ENCODE measurements around the gene GRID2.

The GRID2 gene

DNA sequence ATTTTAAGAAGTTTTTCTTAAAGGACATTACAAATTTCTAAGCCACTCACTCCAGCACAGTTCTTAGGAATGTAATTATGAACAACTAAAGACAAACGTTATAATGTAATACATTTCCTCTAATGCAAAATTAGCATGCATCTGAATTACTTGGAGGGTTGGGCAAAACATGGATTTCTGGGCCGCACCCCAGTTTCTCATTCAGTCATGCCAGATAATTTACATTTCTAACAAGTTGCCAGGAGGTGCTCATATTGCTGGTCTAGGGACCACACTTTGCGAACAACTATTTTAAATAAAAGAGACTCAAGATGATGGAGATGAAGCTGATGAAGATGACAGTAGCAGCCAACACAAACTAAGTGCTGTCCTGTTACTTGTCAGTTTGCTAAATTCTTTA, 840.1 kb downstream of the GRID2 start:
- H3K36me3 ChIP-seq (ENCODE audit: insufficient read depth, low read length): no peaks in the 10 kb centered on the region
- H3K4me1 ChIP-seq (ENCODE audit: insufficient read depth, low read length): peaks cover 27% of the 10 kb centered on the region; the same call in 1 of the 2 replicates
- no peaks in the 10 kb centered on the region for H3K9me3 ChIP-seq (ENCODE audit: control insufficient read depth, insufficient read depth, low read length)
- H3K9ac ChIP-seq (ENCODE audit: low read depth, low read length): no peak overlapping the region

DNA sequence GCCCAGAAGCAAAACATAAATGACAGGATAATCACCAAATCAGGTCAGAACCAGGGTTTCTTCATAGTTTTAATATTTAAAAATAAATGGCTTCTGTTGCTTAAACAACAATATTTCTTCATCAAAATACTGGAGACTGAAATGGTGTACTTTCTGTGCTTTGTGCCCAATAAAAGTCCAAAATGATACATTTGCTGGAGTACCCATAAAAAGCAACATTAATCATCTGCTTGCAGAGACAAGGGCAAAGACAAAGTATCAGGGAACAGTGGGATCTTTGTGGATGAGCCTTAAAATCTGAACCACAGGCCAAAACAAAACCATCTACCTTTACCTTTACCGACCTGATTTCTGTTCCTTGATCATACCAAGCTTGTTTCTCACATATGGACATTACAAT, 840.9 kb downstream of the GRID2 start:
- no peaks in the 10 kb centered on the region for H3K36me3 ChIP-seq (ENCODE audit: insufficient read depth, low read length)
- H3K9ac ChIP-seq (ENCODE audit: low read depth, low read length): no peak overlapping the region
- H3K4me1 ChIP-seq (ENCODE audit: insufficient read depth, low read length): peaks cover 27% of the 10 kb centered on the region; the same call in 1 of the 2 replicates
- H3K9me3 ChIP-seq (ENCODE audit: control insufficient read depth, insufficient read depth, low read length): no peaks in the 10 kb centered on the region

DNA sequence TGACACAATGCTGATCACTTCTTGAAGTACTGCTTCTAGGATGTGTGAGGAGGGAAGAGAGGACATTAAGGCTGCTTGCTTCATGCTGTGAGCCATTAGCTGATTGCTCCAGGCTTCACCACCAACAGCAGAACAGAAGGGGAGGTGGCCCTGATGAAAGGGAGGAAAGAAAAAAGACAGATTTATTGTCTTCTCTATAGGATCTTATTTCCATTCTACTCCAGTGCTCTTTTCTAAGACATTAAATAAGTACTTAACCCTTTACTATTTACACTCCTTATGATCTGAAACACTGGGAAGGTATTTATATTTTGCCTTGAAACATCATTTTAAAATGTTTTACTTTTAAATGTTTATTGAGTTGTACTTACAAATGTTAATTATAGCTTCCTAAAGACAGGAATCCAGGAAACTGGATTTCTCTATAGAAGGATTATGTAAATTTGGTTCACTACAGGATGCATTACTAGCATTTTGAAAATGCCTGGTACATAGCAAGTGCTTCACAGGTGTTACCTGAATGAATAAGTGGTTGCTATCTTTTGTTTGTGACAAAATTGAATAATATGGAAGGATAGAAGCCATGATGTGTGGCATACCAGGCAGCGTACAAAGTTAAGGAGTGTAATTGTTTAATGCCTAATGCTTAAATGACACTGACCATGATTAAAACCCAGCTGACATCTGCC, 843.9 kb downstream of the GRID2 start:
- no peaks in the 10 kb centered on the region for H3K36me3 ChIP-seq (ENCODE audit: insufficient read depth, low read length)
- no peak overlapping the region for H3K9ac ChIP-seq (ENCODE audit: low read depth, low read length)
- no peaks in the 10 kb centered on the region for H3K9me3 ChIP-seq (ENCODE audit: control insufficient read depth, insufficient read depth, low read length)
- H3K4me1 ChIP-seq (ENCODE audit: insufficient read depth, low read length): peaks cover 27% of the 10 kb centered on the region; the same call in 1 of the 2 replicates

DNA sequence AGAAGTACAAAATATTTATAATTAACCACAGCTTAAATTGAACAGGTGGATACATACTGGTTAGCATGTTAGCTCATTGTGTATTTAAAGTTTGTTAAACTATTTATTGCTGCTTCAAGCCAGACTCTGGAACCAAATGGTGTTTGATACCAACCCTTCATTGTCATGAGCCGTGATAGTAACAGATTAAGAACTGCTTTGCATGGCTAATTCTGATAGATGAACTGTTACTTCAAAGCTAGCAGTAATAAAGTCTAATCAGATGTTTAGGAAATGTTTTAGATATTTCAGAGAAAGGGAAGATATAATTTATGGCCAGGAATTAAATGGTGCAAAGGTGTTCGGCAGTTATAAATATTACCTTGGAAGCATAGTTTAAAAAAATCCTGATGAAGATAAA, 848.7 kb downstream of the GRID2 start:
- H3K9ac ChIP-seq (ENCODE audit: low read depth, low read length): no peak overlapping the region
- no peaks in the 10 kb centered on the region for H3K36me3 ChIP-seq (ENCODE audit: insufficient read depth, low read length)
- H3K9me3 ChIP-seq (ENCODE audit: control insufficient read depth, insufficient read depth, low read length): no peaks in the 10 kb centered on the region
- H3K4me1 ChIP-seq (ENCODE audit: insufficient read depth, low read length): no peaks in the 10 kb centered on the region

DNA sequence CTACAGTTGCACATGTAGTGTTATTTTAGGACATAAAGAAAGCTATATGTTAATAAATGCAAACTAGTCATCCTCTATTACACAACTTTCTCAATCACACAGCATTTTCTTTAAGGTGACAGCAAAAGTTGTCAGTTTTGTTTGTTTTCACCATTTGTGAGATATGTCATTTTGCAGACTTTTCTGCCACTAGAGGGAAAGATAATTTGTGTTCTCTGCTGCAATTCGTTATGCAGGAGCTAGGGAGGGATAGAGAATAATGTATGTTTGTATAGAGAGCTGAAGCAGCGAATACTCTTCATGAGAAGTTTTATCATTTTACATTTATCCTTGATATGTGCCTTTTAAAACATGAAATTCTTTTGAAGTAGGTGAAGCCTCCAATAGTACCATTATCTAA, 854.2 kb downstream of the GRID2 start:
- peaks cover 8% of the 10 kb centered on the region; the same call in 1 of the 2 replicates for H3K4me1 ChIP-seq (ENCODE audit: insufficient read depth, low read length)
- H3K9me3 ChIP-seq (ENCODE audit: control insufficient read depth, insufficient read depth, low read length): no peaks in the 10 kb centered on the region
- no peak overlapping the region for H3K9ac ChIP-seq (ENCODE audit: low read depth, low read length)
- no peaks in the 10 kb centered on the region for H3K36me3 ChIP-seq (ENCODE audit: insufficient read depth, low read length)

DNA sequence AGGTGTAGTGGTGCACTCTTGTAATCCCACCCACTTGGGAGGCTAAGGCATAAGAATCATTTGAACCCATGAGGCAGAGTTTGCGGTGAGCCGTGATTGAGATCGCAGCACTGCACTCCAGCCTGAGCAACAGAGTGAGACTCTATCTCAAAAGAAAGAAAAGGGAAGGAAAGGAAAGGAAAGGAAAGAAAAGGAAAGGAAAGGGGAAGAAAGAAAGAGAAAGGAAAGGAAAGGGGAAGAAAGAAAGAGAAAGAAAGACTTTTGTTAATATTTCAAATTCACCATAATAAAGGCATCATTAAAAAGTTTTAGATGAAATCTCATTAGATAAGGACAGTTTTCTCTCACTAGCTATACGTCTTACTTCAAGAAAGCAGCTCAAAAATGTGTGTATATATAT, 864.3 kb downstream of the GRID2 start:
- Histone ChIP-seq H3K9ac (ENCODE audit: low read depth, low read length) (no peak overlapping the region), H3K4me1 (ENCODE audit: insufficient read depth, low read length) (no peaks in the 10 kb centered on the region; the same call in 1 of the 2 replicates), H3K9me3 (ENCODE audit: control insufficient read depth, insufficient read depth, low read length) (no peaks in the 10 kb centered on the region), H3K36me3 (ENCODE audit: insufficient read depth, low read length) (no peaks in the 10 kb centered on the region)

DNA sequence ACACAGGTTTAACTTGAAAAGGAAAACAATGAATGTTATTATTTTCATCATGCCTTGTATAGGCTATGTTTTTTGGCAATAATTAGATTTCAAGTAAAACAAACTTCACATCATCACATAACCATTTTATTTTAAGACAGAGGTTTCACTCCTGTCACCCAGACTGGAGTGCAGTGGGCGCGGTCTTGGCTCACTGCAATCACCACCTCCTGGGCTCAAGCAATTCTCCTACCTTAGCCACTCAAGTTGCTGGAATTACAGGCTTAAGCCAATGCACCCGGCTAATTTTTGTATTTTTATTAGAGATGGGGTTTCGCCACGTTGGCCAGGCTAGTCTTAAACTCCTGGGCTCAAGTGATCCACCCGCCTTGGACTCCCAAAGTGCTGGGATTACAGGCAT, 866.2 kb downstream of the GRID2 start:
- H3K9ac ChIP-seq (ENCODE audit: low read depth, low read length): no peak overlapping the region
- H3K9me3 ChIP-seq (ENCODE audit: control insufficient read depth, insufficient read depth, low read length): no peaks in the 10 kb centered on the region
- no peaks in the 10 kb centered on the region; the same call in 1 of the 2 replicates for H3K4me1 ChIP-seq (ENCODE audit: insufficient read depth, low read length)
- H3K36me3 ChIP-seq (ENCODE audit: insufficient read depth, low read length): no peaks in the 10 kb centered on the region

DNA sequence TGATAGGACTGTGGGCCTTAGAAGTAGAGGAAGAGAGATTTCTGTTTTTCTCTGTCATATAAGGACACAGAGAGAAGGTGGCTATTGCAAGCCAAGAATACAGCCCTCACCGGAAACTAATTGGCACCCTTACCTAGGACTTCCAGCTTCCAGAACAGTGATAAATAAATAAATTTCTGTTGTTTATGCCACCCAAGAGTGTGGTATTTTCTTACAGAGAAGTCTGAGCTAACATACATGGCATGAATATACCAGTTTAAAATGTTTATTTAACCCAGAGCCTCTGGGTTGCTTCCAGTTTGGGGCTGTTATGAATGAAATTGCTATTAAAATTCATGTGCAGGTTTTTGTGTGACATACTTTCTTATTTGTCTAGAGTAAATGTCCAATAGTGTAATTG, 870.8 kb downstream of the GRID2 start:
- Histone ChIP-seq H3K9ac (ENCODE audit: low read depth, low read length) (no peak overlapping the region), H3K9me3 (ENCODE audit: control insufficient read depth, insufficient read depth, low read length) (no peaks in the 10 kb centered on the region), H3K4me1 (ENCODE audit: insufficient read depth, low read length) (no peaks in the 10 kb centered on the region), H3K36me3 (ENCODE audit: insufficient read depth, low read length) (no peaks in the 10 kb centered on the region)

DNA sequence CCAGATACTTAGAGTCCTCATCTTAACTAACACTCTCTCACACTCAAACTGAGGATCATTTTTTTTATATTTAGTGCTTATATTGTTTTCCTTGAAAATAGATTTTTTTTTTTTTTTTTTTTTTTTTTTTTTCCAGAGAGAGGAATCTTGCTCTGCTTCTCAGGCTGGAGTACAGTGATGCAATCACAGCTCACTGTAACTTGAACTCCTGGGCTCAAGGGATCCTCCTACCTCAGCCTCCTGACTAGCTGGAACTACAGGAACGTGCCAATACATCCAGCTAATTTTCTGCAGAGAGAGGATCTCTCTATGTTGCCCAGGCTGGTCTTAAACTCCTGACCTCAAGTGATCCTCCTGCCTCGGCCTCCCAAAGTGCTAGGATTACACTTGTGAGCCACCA, 874.5 kb downstream of the GRID2 start:
- no peak overlapping the region for H3K9ac ChIP-seq (ENCODE audit: low read depth, low read length)
- no peaks in the 10 kb centered on the region for H3K9me3 ChIP-seq (ENCODE audit: control insufficient read depth, insufficient read depth, low read length)
- no peaks in the 10 kb centered on the region for H3K4me1 ChIP-seq (ENCODE audit: insufficient read depth, low read length)
- H3K36me3 ChIP-seq (ENCODE audit: insufficient read depth, low read length): no peaks in the 10 kb centered on the region

DNA sequence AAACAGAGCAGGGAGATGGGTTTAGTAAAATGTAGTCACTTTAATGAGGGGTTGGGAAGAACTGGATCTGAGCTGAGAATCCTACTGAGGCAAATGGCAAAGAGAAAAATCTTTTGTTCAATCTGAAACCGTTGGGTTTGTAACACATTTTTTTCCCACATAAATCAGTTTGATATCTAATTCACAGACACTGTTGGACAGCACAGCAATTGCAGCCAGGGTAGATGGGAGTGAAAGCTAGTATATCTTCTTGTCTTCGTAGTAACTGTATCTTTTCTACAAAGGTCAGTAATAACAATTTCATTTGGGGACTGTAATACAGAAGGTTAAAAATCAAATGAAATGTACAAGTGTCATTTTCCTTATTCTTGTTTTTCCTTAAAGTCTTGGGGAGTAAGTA, 875.3 kb downstream of the GRID2 start:
- Histone ChIP-seq H3K9me3 (ENCODE audit: control insufficient read depth, insufficient read depth, low read length) (no peaks in the 10 kb centered on the region), H3K4me1 (ENCODE audit: insufficient read depth, low read length) (no peaks in the 10 kb centered on the region), H3K36me3 (ENCODE audit: insufficient read depth, low read length) (no peaks in the 10 kb centered on the region), H3K9ac (ENCODE audit: low read depth, low read length) (no peak overlapping the region)

DNA sequence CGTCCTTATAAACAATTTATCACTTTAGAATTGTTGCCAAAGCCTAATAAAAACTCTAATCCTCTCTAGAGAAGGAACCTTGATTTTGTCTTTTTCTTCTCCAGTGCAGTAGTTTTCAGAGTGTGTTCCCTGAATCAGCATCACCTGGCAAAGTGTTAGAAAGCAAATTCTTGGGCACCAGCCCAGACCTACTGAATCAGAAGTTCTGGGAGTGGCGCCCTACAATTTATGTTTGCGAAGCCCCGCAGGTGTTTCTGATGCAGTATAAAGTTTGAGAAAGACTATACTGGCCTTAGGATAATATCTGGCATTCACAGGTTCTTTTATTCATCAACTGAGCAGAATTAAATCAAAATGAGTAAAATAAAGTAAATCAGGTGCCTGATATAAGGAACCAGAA, 879.0 kb downstream of the GRID2 start:
- no peaks in the 10 kb centered on the region for H3K4me1 ChIP-seq (ENCODE audit: insufficient read depth, low read length)
- H3K36me3 ChIP-seq (ENCODE audit: insufficient read depth, low read length): no peaks in the 10 kb centered on the region
- H3K9me3 ChIP-seq (ENCODE audit: control insufficient read depth, insufficient read depth, low read length): no peaks in the 10 kb centered on the region
- no peak overlapping the region for H3K9ac ChIP-seq (ENCODE audit: low read depth, low read length)

DNA sequence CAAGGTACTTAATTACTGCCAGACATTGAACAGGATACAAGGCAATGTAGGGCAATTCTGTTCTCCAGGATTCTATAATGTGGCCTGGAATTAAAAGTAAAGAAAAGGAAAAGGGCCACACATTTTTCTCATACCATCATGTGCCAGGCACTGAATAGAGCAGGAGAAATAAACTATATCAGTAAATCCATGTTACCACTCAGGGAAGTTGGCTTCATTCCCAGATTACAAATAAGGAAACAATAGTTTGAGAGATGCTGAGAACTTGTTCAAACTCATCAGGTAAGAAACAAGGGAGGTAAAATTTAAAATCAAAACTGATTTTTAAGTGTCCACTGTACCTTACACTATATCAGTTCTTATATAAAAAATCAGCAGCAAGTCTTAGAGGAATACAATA, 879.8 kb downstream of the GRID2 start:
- H3K4me1 ChIP-seq (ENCODE audit: insufficient read depth, low read length): no peaks in the 10 kb centered on the region
- H3K36me3 ChIP-seq (ENCODE audit: insufficient read depth, low read length): no peaks in the 10 kb centered on the region
- H3K9me3 ChIP-seq (ENCODE audit: control insufficient read depth, insufficient read depth, low read length): no peaks in the 10 kb centered on the region
- H3K9ac ChIP-seq (ENCODE audit: low read depth, low read length): no peak overlapping the region

DNA sequence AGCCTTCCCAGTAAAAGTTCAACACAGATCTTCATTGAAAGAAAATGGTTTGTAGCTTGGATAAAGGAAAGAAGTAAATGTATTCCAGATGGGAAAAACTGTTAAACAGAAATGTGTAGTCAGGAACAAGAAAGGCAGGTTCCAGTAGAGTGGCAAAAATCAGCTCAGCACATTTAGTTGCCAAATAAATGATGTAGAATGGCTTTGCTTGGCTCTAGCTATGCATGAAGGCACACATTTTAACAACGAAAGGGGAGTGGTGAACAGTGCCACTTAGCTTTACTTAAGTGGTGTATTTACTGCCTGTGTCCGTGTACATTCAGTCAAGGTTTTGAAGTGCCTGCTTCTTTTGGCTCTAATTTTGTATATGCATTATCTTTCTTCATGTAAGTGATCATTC, 880.3 kb downstream of the GRID2 start:
- Histone ChIP-seq H3K4me1 (ENCODE audit: insufficient read depth, low read length) (no peaks in the 10 kb centered on the region), H3K36me3 (ENCODE audit: insufficient read depth, low read length) (no peaks in the 10 kb centered on the region), H3K9ac (ENCODE audit: low read depth, low read length) (no peak overlapping the region), H3K9me3 (ENCODE audit: control insufficient read depth, insufficient read depth, low read length) (no peaks in the 10 kb centered on the region)

DNA sequence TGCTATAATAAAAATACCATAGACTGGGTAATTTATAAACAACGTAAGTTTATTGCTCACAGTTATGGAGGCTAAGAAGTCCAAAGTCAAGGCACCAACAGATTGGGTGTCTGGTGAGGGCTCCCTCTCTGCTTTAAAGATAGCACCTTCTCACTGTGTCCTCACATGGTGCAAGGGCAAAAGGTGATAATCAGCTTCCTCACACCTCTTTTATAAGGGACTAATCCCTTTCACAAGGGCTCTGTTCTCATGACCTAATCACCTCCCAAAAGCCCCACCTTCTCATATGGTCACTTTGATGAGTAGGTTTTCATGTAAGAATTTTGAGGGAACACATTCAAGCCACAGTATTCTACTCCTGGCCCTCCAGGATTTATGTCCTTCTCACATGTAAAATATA, 883.1 kb downstream of the GRID2 start:
- no peaks in the 10 kb centered on the region for H3K36me3 ChIP-seq (ENCODE audit: insufficient read depth, low read length)
- no peaks in the 10 kb centered on the region for H3K9me3 ChIP-seq (ENCODE audit: control insufficient read depth, insufficient read depth, low read length)
- no peaks in the 10 kb centered on the region for H3K4me1 ChIP-seq (ENCODE audit: insufficient read depth, low read length)
- no peak overlapping the region for H3K9ac ChIP-seq (ENCODE audit: low read depth, low read length)

DNA sequence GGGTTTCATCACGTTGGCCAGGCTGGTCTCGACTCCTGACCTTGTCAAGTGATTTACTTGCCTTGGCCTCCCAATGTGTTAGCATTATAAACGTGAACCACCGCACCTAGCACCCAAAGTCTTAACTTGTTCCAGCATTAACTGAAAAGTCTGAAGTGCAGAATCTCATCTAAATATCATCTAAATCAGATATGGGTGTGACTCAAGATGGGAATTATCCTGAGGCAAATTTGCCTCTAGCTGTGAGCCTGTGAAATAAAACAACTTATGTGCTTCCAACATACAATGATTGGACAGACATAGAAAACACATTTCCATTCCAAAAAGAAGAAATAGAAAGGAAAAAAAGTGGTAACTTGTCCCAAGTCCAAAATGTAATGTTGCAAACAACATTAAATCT, 883.7 kb downstream of the GRID2 start:
- Histone ChIP-seq H3K9me3 (ENCODE audit: control insufficient read depth, insufficient read depth, low read length) (no peaks in the 10 kb centered on the region), H3K9ac (ENCODE audit: low read depth, low read length) (no peak overlapping the region)

DNA sequence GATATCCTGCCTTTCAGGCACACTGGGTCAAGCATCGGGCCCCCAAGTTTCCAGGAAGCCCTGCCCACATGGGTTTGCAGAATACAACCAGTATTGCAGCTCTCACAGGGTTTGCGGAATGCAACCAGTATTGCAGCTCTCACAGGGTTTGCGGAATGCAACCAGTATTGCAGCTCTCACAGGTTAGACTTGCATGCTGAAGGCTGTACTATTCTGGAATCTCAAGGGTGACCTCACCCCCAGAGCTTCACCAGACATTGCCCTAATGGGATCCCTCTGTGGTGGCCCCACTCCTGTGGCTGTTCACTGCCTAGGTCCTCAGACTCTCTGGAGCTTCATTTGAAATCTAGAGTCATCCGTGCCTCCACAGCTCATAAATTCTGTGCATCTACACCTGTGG, 884.1 kb downstream of the GRID2 start:
- H3K36me3 ChIP-seq (ENCODE audit: insufficient read depth, low read length): no peaks in the 10 kb centered on the region
- H3K4me1 ChIP-seq (ENCODE audit: insufficient read depth, low read length): no peaks in the 10 kb centered on the region
- no peak overlapping the region for H3K9ac ChIP-seq (ENCODE audit: low read depth, low read length)
- no peaks in the 10 kb centered on the region for H3K9me3 ChIP-seq (ENCODE audit: control insufficient read depth, insufficient read depth, low read length)

More for the DNA sequence above, 883.7 kb downstream of the GRID2 start:
- Histone ChIP-seq H3K4me1 (ENCODE audit: insufficient read depth, low read length) (no peaks in the 10 kb centered on the region), H3K36me3 (ENCODE audit: insufficient read depth, low read length) (no peaks in the 10 kb centered on the region)
